GM23248 (cell line): ENCODE data around the gene NTRK2.

Experiments
- EZH2 ChIP-seq: fragments of 200-600 bp; sonication (generic); IDR thresholded peaks from 2 replicates; pipeline ENCODE4 v1.6.1; 2018; ENCODE audit warnings: antibody characterized with exemption, mild to moderate bottlenecking; ENCODE audit not compliant: insufficient read depth, poor library complexity, severe bottlenecking
- EZH2phosphoT487 ChIP-seq: fragments of 200-600 bp; sonication (generic); IDR thresholded peaks from 2 replicates; pipeline ENCODE4 v1.6.1; 2018; ENCODE audit warnings: antibody characterized with exemption, moderate library complexity, mild to moderate bottlenecking, low read depth; ENCODE audit not compliant: insufficient read depth

DNA sequence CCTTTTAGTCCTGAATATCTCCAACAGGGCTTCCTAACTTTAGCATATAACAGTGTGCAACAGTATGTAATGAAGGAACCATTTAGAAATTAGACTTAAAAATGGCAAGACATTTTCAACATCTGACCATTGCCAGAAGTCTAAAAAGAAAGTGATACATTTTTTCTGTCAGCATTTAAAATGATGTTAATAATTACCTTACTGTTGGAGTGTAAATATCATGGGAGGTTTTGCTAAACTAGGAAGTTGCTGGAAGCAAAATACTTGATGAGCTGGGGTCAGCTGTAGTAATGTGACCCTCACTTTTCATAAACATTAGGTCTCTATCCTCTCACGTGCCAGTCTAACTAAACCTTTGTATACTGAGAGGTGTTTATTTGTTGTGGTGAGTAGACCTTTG, 68.8 kb downstream of the NTRK2 start:
- TF ChIP-seq EZH2phosphoT487 (no peak), EZH2 (no peak)
